GM18508 (cell line): Measurements from ENCODE around the gene DMRT1.

Source experiments
- ATAC-seq: cut with Tn5 transposase; IDR thresholded peaks from one replicate; pipeline ENCODE4 v1.9.1; 2021; ENCODE audit warnings: moderate number of reproducible peaks; ENCODE audit not compliant: insufficient read depth, unreplicated experiment

DMRT1 gene

DNA sequence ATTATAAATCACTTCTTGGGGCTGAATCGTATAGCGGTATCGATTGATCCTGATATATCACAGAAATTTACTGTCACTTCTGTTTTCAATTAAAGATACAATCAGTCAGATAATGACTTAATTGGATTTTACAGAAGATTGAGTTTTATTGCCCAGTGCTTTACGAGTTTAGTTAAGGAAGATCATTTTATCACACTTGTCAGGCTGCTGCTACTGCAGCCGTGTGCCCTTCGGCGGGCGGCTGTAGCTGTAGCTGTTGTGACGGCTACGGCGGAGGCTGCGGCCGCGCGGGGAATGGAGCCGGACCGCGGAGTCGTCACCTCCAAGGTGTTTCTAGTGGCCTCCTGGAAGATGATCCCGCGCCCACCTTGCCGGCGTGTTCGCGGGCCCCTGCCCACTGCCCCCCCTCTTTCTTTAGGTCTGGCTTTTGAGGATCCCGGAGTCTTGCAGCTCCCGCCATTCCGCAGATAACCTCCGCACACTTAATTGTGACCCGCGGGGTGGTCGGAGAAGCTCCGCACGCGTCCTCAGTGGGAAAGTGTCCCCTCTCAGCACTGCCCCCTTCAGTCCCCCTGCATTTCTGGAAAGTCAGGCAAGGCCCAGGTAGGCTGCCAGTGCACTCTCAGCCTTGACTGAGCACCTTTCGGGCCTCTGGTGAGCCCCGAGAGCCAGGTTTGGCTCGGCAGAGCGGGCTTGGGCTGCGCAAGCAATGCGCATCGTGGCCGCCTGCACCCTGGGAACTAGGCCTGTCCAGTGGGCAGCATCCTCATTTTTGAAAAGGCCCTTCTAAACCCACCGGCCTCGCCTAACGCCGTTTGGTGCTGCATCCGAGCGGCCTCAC, 128.0 kb downstream of the DMRT1 start:
- ATAC-seq: no peak

DNA sequence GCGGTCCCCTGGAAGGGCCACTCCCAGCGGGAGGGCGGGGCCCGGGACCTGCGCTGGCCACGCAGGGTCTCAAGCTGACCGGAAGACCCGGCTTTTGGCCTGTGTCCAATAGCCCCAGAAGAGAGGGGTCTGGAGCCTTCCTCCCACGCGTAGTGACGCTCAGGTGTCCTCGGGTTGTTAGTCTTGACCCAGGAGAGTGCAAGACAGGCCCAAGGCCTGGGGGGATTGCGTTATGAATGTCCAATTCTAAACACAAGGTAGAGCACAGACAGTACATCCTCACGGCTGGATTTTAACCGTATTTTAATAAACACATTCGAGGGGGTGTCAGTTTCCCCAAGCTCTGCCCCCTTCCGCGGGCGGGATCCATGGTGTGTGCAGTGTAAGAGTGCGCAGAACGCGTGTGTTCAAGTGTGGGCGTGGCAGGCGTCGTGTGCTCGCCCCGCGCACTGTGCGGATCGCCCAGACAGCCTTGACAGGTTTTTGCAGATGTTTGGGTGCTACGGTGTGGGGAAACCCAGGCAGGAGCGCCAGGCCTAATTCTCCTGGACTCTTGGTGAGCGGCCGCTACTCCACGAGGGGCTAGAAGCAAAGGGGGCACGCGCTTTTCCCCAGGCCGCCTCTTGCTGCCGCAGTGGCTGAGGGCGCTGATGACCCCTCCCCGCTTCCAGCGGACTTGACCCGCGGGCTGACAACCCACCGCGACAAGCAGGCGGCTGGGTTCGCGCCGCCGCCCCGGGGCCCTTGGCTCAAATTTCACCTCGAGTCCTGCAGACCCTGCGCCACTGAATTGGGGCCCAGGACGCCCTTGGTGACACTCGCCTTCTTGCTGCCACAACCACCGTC, 128.9 kb downstream of the DMRT1 start:
- no peak for ATAC-seq

DNA sequence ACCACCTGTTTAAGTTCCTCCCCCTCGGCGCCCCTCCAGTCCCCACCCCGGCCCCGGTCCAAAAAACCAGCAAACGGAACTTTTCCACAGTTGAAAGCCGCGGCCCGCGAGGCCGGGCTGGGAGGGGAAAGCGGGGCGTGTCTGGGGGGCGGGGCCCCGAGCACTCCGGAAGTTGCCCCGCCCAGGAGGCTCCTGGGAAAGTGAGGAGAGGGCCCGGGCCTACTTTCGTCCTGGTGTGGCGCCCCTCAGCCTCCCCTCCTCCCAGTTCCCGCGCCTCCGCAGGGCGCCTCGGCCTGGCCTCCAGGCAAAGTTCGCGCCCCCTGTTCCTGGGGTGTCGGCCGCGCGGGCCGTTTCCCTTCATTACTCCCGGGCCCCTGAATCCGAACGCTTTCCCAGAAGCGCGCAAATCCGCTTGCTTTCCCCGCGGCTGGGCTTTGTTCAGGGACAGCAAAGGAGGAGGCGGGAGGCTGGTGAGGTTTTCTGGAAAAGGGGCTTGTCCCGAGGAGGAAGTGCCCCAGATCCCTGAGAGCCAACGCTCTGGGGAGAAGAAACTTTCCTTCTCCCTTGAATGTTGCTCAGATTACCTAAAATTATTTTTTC, 130.5 kb downstream of the DMRT1 start:
- no peak for ATAC-seq

DNA sequence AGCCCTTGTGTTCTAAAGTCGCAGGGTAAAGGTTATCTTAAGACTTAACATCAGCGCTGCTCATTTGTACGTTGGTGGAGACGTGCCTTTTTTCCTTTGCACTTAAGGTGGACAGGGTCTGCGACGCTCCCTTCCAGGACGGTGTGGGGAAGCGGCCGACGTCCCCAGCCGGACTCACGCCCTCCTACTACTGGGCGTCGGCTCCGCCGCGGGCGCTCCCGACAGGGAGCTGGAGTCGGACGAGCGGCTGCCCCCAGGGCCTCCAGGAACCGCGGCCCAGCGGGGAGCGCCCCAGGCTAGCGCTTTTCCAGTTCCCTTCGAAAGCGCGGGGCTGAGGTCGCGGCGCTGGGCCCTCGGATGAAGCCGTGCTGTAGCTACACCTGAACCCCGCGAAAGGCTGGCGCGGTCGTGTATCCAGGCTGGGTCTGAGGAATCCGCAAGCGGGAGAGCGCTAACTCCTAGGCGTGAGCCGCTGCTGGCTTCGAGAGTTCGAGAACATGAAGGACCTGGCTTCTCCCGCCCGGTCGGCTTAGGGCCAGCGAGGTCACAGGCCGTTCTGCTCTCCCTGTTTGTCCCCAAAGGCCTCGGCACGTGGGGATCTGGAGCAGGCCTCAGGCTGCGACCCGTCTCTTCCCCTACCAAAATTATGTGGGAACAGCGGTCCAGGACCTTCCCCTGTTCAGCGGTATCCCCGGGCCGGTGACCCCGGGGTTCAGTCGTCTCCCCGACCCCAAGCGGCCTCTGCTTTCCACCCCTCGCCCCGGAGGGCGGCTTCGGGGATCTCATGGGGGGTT, 131.2 kb downstream of the DMRT1 start:
- ATAC-seq: no peak

DNA sequence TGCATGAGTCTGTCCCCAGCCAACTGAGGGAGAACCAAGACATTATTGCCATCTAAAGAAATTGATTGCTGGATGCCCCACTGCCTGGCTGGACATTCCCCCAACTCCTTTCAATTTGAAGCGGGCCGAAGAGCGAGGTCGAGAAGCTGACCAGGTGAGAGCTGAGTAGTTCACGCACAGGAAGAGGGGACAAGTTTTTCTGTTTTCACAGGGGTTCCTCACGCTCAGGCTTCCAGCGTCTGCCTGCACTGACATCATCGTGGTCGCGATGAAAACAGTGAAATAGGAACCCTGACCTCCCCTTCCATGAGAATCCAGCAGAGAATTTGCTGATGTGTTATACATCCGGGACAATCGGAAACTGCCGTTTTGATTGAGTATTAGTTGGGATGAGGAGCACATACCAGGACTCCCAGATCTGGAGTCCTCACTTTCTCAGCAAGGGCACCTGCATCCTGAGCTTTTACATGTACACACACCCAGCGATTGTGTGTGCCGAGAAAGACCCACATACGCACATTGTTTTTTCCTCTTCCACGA, 131.9 kb downstream of the DMRT1 start:
- no peak for ATAC-seq

DNA sequence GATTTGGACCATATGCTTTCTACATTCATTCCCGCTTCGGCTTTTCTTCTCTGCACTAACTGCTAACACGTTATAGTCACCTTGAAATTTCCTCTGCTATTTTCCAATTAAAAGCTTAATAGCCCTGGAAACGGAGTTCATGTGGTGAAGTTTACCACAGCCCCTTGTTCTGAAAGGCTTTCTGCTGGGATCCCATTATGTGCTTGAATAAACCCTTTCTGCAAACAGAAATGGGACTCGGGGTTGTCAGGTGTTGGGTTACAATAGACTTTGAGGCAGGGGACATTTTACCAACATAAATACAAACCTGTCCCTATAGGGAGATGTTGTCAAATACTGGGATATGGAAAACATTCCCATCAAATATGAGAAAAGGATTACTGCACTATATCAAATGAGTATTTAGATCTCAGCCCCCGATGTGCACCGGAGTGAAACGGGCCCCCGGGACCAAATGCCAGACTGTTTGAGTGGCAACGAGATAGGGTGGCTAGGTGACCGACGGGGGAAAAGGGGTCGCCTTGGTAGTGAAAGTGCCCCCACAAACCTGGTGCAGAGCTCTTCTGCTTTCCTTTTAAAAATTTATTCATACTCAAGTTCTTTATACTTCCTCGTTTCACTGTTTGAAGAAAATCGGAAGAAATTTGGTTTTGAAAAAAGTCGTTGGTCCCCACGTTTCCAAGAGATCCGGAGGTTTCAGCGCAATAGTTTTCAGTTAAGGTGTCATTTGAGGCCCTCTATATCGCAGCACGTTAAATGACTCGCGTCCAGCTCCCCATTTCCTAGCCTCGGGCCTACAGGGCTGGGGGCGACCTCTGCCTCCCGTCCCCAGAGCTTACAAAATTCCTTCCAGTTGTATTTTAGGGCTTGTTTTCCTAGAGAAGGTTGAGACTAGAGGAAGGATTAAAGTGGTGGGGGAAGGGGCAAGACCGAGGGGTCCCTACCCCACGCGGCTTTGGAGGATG, 132.8 kb downstream of the DMRT1 start:
- ATAC-seq: no peak

DNA sequence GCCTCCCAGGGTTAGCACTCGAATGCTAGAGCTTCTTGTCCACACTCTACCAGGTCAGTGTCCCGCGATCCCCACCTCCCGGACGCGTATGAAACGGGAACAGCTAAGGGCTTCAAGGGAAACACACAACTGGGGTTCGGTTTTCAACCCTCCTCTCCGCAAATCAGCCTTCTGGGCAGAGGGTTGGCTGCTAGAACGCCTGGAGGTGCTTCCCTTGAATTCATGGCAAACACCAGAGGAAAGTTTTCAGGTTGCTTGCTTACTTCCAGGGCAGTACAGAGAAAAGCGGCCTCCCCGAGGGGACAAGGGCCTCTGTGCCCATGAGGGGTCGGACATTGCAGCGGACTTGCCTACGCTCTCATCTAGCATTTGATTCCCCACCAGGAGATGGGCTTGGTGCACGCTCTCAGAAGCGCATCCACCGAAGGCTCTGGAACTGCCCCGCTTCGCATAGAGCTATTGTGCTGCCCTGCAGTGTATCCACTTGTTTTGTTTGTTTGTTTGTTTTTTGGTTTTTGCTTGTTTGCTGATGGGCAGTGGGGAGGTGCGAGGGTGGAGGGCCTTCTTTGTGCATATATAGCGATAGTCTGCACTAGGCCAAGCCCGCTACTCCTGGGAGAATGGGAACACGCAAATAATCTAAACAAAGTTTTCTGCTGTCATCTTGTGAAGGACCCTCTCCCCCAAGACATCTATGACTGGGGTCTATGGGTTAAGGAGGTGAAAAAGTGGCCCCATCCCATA, 133.7 kb downstream of the DMRT1 start:
- ATAC-seq: no peak

DNA sequence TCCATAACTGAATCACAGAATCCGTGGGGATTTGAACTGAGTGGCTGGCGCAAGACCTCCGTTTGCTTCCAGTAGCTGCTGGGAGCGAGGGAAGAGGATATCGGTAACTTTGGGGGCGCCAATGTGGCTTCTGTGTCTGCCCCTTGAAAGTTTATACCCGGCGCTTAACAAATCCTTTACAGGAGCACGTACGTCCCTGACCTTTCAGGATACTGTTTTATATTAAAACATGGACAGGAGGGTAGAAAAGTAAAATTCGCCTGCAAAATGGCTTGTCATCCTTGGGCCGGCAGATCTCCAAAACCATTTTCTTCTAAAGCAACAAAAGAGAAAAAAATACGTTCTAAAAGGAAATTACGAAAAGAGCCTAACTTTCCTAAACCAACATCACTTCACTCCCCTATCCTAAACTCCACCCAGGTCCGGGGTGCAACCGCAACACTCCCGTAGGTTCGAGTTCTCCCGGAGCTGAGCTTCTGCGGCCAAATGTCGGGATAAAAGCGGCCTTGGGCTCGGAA, 134.3 kb downstream of the DMRT1 start:
- no peak for ATAC-seq

DNA sequence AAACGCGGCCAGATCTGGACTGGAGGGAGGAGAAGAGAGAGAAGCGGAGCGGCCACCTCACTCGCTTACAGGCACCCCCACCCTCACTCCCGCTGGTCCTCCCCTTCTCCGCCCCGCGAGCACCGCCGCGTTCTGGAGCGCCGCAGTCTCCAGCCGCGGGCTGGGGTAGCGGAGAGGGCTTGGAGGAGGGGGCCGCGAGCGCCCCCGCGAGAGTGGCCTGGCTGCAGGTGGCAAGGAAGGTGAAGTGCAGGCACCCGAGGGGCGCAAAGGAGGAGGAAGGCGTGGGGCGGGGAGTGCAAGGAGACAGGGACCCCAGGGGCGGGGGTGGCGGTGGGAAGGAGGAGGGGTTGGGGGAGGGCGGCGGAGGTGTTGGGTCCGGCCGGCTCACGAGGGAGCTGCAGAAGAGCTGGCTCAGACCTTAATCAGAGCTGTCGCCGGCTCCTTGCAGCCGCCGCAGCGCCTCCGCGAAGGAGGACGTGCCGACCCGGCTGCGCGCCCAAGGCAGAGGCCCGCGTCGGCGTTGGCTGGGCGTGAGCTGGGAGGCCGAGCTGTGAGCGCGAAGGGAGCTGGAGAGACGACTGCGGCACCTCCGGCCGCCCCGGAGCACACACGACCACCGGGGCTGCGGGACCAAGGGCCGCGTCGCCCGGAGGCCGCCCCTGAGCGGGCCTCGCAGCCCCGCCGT, 134.9 kb downstream of the DMRT1 start, which contains the start of gene DMRT3:
DMRT3 (plus strand) TSS at position 398 of the 685 bp plus-strand sequence. CDS start 347 bp downstream, outside the sequence.
- no peak for ATAC-seq

DNA sequence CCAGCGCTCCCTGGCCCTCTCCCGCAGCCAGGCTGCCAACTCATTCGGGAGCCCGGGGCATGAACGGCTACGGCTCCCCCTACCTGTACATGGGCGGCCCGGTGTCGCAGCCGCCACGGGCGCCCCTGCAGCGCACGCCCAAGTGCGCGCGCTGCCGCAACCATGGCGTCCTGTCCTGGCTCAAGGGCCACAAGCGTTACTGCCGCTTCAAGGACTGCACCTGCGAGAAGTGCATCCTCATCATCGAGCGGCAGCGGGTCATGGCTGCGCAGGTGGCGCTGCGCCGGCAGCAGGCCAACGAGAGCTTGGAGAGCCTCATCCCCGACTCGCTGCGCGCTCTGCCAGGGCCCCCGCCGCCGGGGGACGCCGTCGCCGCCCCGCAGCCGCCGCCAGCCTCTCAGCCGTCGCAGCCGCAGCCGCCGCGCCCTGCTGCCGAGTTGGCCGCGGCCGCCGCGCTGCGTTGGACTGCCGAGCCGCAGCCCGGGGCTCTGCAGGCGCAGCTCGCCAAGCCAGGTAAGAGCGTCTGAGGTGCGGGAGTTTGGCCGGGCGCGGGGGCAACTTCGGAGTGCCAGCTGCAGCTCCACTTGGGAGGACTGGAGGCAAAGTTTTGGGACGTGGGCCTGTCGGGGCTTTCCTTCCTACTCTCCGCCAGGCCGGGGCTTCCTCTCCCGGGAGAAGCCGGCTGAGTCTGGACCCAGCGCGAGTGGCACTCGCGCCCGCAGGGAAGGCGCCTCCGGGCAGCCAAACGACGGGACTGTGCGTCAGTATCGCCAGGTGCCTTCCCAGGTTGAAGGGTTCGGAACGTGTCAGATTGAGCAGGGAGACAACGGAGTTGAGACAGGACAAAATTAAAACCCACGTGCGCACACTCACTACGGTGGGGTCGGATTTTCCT, 135.7 kb downstream of the DMRT1 start:
- ATAC-seq: no peak

DNA sequence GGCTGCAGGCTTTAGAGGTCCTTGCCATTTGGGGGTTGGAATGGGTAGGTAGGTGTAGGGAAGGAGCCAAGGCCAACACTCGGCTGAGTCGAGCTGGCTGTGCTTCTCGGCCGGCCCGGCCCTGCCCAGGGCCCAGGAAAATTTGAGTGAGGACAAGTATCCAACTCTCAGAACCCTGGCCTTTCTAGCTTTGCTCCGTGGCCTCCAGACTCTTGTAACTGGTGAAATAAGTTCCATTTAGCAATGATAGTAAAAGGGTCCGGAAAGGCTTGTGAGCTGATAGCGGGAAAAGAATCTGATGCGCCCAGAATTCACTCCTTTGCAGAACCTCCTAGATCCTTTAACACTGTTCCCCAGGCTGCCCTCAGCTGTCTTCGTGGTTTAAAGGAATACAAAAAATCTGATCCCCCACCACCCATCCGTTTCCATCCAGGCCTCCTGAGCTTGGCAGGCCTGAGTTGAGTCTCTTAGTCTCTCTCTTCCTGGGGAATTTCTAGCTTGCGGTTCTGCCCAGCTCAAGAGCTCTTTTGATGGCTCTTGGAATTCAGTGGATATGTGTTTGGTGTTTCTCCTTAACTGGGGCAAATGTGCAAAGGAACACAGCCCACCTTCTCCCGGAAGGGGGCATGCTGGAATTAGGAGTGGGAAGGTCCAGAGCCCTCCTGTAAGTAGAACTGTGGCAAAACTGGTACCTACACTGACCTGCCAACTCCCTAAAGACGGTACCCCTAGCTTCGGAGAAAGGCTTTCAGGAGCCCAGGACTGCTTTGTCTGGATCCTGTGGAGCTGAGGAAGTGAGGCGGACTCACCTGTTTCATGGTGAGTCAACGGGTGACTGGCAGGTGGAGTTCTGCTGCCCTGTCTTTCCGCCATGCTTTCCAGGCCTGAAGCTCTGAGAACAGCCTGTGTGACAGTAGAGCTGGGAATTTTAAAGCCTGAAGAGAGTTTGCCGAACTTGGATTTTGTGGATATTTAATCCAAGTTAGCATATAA, 136.6 kb downstream of the DMRT1 start:
- no peak for ATAC-seq

DNA sequence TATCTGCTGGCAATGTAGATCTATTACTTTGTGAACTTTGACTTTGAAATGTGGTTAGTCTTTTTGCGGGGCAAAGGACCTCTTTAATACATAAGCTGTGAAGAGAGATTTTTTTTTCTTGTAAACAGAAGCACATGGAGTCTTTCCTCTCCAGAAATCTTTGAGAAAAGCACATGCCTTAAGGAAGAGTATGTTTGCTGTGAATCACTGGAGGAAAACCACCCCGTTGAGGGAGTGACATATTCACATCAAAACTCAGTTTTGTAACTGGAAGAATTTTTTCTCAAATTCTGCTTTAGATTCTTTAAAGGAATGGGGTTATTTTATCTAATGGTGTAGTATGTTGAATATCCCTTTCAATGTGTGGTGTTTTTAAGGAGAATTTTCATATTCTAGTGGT, 138.5 kb downstream of the DMRT1 start:
- ATAC-seq: no peak

DNA sequence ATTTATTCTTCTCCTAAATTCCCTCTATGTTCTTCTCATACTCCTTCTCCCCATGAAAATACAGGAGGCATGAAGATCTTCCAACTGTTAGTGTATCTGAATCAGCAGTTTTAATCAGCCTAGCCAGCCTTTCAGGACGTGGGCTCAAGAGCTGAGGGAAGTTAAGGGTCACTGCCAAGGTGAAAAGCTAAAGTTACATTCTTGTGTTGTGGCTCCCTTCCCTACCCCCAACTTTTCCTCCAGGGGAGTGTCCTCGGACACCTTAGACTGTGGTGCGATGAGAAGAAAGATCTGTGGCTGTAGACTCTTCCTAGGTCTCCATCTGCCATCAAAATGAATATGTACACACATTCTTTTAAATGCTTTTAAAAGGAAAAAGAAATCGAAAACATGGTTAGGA, 139.1 kb downstream of the DMRT1 start:
- ATAC-seq: no peak

DNA sequence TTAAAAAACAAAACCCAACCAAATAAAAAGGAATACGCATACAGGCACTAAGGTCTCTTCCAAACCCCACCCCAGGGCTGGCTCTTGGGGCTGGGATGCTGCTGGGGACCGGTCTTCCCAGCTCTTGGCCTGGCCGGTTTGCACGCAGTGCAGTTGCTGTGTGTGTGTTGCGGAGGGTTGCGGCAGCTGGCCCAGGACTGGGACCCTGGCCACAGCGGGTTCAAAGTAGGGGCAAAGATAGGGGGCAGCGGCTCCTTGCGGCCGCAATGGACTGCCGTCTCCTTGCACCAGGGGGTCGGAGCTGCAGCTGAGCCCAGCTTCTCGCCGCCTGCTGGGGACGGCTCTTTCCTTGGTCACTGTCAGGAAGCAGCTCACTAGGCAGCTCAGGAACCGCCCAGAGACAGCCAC, 140.0 kb downstream of the DMRT1 start:
- no peak for ATAC-seq
